SU-DHL-6 (cell line): ENCODE data around the gene STYXL1.

Experiments used
- H2AFZ ChIP-seq: fragments of 200-600 bp; sonication (generic); 2 replicates; pipeline ENCODE4 v1.6.1; 2014; ENCODE audit warnings: low read depth, mild to moderate bottlenecking, moderate library complexity, mixed read lengths, antibody characterized with exemption, low read length; ENCODE audit not compliant: severe bottlenecking
- H3F3A ChIP-seq: fragments of 200-600 bp; shearing (Covaris generic); 2 replicates; pipeline ENCODE4 v1.6.0; 2016; ENCODE audit warnings: antibody characterized with exemption, mild to moderate bottlenecking; ENCODE audit not compliant: insufficient read depth
- H3K27ac ChIP-seq: fragments of 200-600 bp; sonication (generic); 2 replicates; pipeline ENCODE4 v1.5.1; 2016; ENCODE audit warnings: low read depth, mild to moderate bottlenecking, low read length, moderate library complexity, mixed read lengths
- H3K27me3 ChIP-seq: fragments of 200-600 bp; sonication (generic), shearing (Covaris generic); 2 replicates; pipeline ENCODE4 v1.6.0; 2014; ENCODE audit warnings: mild to moderate bottlenecking, low read length
- H3K36me3 ChIP-seq: fragments of 200-600 bp; sonication (generic); 2 replicates; pipeline ENCODE4 v1.6.1; 2014; ENCODE audit warnings: mild to moderate bottlenecking, low read length, mixed read lengths
- H3K4me2 ChIP-seq: fragments of 300-600, 200-600 bp; shearing (Covaris generic), sonication (generic); 2 replicates; pipeline ENCODE4 v1.6.0; 2014; ENCODE audit warnings: low read length, low read depth, mild to moderate bottlenecking; ENCODE audit not compliant: poor library complexity, severe bottlenecking
- H3K4me3 ChIP-seq: fragments of 200-600 bp; sonication (generic); 2 replicates; pipeline ENCODE4 v1.5.1; 2014; ENCODE audit warnings: antibody characterized with exemption, low read length, mild to moderate bottlenecking, mixed read lengths; ENCODE audit not compliant: insufficient read depth, poor library complexity, severe bottlenecking
- H3K79me2 ChIP-seq: fragments of 200-600 bp; sonication (generic); 2 replicates; pipeline ENCODE4 v1.6.1; 2014; ENCODE audit warnings: mild to moderate bottlenecking, low read length, moderate library complexity; ENCODE audit not compliant: insufficient read depth
- H3K9ac ChIP-seq: fragments of 200-600 bp; sonication (generic); 2 replicates; pipeline ENCODE4 v1.7.0; 2014; ENCODE audit warnings: mild to moderate bottlenecking, low read length
- H3K9me2 ChIP-seq: fragments of 200-600 bp; sonication (generic); replicated peaks from 2 replicates; pipeline ENCODE4 v1.6.1; 2014; ENCODE audit warnings: low read length; ENCODE audit not compliant: insufficient read depth
- H3K9me3 ChIP-seq: fragments of 200-600 bp; sonication (generic); 2 replicates; pipeline ENCODE4 v1.6.1; 2014; ENCODE audit warnings: low read length, mixed read lengths; ENCODE audit not compliant: insufficient read depth
- H4K20me1 ChIP-seq: fragments of 200-600 bp; sonication (generic); 2 replicates; pipeline ENCODE4 v1.6.1; 2014; ENCODE audit warnings: low read depth, mild to moderate bottlenecking, antibody characterized with exemption, low read length, moderate library complexity, mixed read lengths
- EZH2phosphoT487 ChIP-seq: fragments of 200-600 bp; sonication (generic), shearing (Covaris generic); conservative IDR thresholded peaks from 2 replicates; pipeline ENCODE4 v1.6.1; 2018; ENCODE audit warnings: mild to moderate bottlenecking, antibody characterized with exemption, low read length, moderate library complexity, mixed read lengths
- TF ChIP-seq, protein P1 (sequence below): fragments of 200-600 bp; sonication (generic); IDR thresholded peaks from one replicate; pipeline ENCODE4 v1.5.1; 2017; ENCODE audit warnings: antibody characterized with exemption, mild to moderate bottlenecking, low read length, moderate library complexity; ENCODE audit not compliant: insufficient read depth, poor library complexity, severe bottlenecking

The STYXL1 gene

DNA sequence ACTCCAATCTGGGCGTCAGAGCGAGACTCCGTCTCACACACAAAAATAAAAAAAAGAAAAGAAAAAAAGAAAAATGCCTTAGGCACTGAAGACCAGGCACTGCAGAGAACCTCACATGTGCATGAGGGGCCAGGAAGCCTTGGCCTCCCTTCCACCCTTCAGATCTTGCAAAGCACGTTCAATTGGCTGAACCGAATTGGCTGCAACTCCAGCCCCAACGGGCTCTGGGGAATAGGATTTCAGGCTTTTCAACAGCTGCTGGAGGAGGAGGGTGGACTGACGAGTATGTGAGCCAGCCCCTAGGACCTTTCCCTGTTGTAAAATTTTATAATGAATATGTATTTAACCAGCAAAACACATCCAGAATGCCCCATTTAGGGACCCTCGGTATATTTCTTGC lies 70.1 kb downstream of the STYXL1 start:
- Histone ChIP-seq H3K36me3 (no peaks in the 10 kb centered on the region), H3K9ac (no peak overlapping the region), H3K27ac (no peak overlapping the region)

DNA sequence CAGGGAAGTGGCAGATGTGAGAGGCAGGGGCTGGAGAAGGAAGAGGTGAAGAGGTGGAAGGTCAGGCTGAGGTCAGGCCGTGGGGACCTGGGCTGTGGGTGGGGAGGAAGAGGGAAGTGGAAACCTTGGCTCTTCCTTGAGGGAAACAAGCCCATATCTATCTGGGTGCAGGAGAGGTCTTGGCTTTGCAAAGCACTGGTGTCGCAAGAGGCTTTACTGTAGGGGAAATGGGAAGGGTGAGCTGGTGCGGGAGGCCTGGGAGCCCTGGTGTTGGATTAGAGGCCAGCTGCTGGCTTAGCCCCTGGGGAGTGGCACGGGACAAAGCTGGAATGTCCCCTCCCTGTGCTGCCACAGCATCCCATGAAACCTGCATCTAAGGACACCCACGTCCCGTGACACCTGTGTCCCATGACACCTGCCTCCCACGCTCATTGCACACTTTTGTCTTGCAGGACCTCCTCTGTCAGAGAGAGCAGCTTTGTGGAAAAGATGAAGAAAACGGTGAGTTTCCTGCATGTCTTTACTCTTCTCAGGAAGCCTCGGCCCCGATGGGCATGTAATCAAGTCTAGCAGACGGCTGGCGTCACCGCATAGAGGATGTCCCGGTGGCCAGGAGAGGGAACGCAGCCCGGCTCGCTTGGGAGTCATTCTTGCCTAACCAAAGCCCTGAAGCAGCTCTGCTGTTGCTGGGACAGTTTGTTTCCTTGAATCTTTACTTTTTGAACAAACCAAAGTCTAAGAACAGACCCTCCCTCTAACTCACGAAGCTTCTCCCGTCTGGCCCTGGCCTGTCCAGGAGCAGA lies 75.6 kb downstream of the STYXL1 start:
- TF ChIP-seq EZH2phosphoT487: no peak
- TF ChIP-seq, protein P1, sequence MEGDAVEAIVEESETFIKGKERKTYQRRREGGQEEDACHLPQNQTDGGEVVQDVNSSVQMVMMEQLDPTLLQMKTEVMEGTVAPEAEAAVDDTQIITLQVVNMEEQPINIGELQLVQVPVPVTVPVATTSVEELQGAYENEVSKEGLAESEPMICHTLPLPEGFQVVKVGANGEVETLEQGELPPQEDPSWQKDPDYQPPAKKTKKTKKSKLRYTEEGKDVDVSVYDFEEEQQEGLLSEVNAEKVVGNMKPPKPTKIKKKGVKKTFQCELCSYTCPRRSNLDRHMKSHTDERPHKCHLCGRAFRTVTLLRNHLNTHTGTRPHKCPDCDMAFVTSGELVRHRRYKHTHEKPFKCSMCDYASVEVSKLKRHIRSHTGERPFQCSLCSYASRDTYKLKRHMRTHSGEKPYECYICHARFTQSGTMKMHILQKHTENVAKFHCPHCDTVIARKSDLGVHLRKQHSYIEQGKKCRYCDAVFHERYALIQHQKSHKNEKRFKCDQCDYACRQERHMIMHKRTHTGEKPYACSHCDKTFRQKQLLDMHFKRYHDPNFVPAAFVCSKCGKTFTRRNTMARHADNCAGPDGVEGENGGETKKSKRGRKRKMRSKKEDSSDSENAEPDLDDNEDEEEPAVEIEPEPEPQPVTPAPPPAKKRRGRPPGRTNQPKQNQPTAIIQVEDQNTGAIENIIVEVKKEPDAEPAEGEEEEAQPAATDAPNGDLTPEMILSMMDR: no peak
- Histone ChIP-seq H3K4me3 (no peak overlapping the region), H3K9ac (no peak overlapping the region), H3K79me2 (no peaks in the 10 kb centered on the region), H3K9me3 (no peaks in the 10 kb centered on the region), H2AFZ (no peak overlapping the region), H3F3A (no peaks in the 10 kb centered on the region), H3K9me2 (no peaks in the 10 kb centered on the region), H4K20me1 (no peaks in the 10 kb centered on the region), H3K4me2 (no peak overlapping the region), H3K27me3 (no peaks in the 10 kb centered on the region), H3K27ac (no peak overlapping the region), H3K36me3 (no peaks in the 10 kb centered on the region)

More for the DNA sequence above, 70.1 kb downstream of the STYXL1 start:
- no peaks in the 10 kb centered on the region for H3K9me2 ChIP-seq
- no peak overlapping the region for H3K4me2 ChIP-seq
- H3K27me3 ChIP-seq: no peaks in the 10 kb centered on the region
- no peaks in the 10 kb centered on the region for H3K9me3 ChIP-seq
- H2AFZ ChIP-seq: no peak overlapping the region
- TF ChIP-seq, protein P1: no peak
- no peak for TF ChIP-seq EZH2phosphoT487
- no peaks in the 10 kb centered on the region for H3K79me2 ChIP-seq
- no peak overlapping the region for H3K4me3 ChIP-seq
- H3F3A ChIP-seq: no peaks in the 10 kb centered on the region
- no peaks in the 10 kb centered on the region for H4K20me1 ChIP-seq

DNA sequence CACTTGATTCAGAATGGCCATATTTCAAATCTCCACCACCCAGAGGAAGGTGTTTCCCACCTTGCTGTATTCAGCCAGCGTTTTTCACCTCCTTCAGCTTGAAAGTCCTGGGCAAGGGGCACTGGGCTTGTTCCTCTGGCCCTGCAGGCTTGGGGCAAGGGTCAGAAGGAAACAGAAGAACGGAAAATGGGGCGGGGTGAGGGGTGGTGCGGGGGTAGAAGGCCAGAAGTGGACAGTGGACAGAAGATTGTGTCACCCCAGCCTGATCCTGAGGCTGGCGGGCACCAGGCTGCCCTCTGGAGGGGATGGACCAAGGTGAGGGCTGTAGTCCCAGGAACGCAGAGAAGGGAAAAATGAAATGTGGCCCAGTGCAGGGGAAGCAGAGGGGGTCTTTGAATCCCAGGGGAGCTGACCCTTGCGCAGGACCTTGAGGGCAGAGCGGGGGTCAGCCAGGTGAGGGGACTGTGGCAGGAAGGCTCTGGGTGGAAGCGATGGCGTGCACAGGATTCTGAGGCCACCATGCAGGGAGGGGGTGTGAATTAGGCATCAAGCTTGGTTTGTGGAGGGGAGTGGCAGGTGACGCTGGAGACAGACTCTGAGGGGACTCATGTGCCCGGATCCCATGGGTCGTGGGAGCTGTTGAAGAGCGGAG lies 76.4 kb downstream of the STYXL1 start:
- H2AFZ ChIP-seq: no peak overlapping the region
- H3K27me3 ChIP-seq: no peaks in the 10 kb centered on the region
- H3F3A ChIP-seq: no peaks in the 10 kb centered on the region
- H3K79me2 ChIP-seq: no peaks in the 10 kb centered on the region
- H3K9me2 ChIP-seq: no peaks in the 10 kb centered on the region
- TF ChIP-seq, protein P1: no peak
- no peak for TF ChIP-seq EZH2phosphoT487
- H3K4me2 ChIP-seq: no peak overlapping the region
- no peak overlapping the region for H3K9ac ChIP-seq
- no peaks in the 10 kb centered on the region for H3K9me3 ChIP-seq
- no peaks in the 10 kb centered on the region for H4K20me1 ChIP-seq
- H3K27ac ChIP-seq: no peak overlapping the region
- H3K4me3 ChIP-seq: no peak overlapping the region
- H3K36me3 ChIP-seq: no peaks in the 10 kb centered on the region
